Esophagus squamous epithelium (tissue), 4 donors: ENCODE results near the gene COX7A2L.

Experiments used
- CTCF ChIP-seq, 6 experiments: fragments of 450-650 bp in 4 of 6; fragments of 200-600 bp in 2 of 6; sonication (generic) in 2 of 6; IDR thresholded peaks; one replicate each; pipeline ENCODE4 v1.5.1; 2016 to 2019; ENCODE audit warnings: antibody characterized with exemption in 6 of 6, mild to moderate bottlenecking in 4 of 6, moderate library complexity in 4 of 6
- POLR2A ChIP-seq, 4 donors: fragments of 450-650 bp; IDR thresholded peaks; one replicate each; pipeline ENCODE4 v1.6.1; 2017; ENCODE audit warnings: antibody characterized with exemption in 4 of 4, mild to moderate bottlenecking in 4 of 4, moderate library complexity in 3 of 4

GRCh38 chr2:42331569-42332284 lies 29.3 kb downstream of the COX7A2L start:
- TF ChIP-seq POLR2A (IDR thresholded peaks at IDR 0.05) (no peak), CTCF (IDR thresholded peaks at IDR 0.05) (no peak)
